SU-DHL-6 (cell line): Measurements from ENCODE around the gene DLG4.

Experiments
- EZH2phosphoT487 ChIP-seq: fragments of 200-600 bp; sonication (generic), shearing (Covaris generic); conservative IDR thresholded peaks from 2 replicates; pipeline ENCODE4 v1.6.1; 2018; ENCODE audit warnings: mild to moderate bottlenecking, antibody characterized with exemption, low read length, moderate library complexity, mixed read lengths
- TF ChIP-seq, protein P1 (sequence below): fragments of 200-600 bp; sonication (generic); IDR thresholded peaks from one replicate; pipeline ENCODE4 v1.5.1; 2017; ENCODE audit warnings: antibody characterized with exemption, mild to moderate bottlenecking, low read length, moderate library complexity; ENCODE audit not compliant: insufficient read depth, poor library complexity, severe bottlenecking

DNA sequence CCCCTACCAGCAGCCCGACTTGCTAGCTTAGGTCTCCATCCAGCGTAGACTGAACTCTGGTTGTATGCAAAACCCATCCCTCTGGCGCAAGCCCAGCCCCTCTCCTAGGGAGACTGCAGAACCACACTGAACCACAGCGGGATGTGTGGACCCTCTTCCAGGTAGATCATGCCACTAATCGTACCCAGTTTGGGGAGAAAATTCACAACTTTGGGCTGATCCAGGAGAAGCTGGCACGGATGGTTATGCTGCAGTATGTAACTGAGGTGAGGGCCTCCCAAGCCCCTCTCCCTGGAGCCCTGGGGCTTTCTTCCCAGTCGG, 3.3 kb upstream of the DLG4 start:
- TF ChIP-seq, protein P1, sequence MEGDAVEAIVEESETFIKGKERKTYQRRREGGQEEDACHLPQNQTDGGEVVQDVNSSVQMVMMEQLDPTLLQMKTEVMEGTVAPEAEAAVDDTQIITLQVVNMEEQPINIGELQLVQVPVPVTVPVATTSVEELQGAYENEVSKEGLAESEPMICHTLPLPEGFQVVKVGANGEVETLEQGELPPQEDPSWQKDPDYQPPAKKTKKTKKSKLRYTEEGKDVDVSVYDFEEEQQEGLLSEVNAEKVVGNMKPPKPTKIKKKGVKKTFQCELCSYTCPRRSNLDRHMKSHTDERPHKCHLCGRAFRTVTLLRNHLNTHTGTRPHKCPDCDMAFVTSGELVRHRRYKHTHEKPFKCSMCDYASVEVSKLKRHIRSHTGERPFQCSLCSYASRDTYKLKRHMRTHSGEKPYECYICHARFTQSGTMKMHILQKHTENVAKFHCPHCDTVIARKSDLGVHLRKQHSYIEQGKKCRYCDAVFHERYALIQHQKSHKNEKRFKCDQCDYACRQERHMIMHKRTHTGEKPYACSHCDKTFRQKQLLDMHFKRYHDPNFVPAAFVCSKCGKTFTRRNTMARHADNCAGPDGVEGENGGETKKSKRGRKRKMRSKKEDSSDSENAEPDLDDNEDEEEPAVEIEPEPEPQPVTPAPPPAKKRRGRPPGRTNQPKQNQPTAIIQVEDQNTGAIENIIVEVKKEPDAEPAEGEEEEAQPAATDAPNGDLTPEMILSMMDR: no peak
- TF ChIP-seq EZH2phosphoT487: no peak
